Measurements from ENCODE around the gene EXTL1. TPM values are rescaled to one million over a fixed set of nuclear protein-coding genes. Genes with fewer than 3 reads are reported as not detected.

EXTL1 gene
- total RNA-seq, 1 donor from 2014 or later: 2.6 TPM

DNA sequence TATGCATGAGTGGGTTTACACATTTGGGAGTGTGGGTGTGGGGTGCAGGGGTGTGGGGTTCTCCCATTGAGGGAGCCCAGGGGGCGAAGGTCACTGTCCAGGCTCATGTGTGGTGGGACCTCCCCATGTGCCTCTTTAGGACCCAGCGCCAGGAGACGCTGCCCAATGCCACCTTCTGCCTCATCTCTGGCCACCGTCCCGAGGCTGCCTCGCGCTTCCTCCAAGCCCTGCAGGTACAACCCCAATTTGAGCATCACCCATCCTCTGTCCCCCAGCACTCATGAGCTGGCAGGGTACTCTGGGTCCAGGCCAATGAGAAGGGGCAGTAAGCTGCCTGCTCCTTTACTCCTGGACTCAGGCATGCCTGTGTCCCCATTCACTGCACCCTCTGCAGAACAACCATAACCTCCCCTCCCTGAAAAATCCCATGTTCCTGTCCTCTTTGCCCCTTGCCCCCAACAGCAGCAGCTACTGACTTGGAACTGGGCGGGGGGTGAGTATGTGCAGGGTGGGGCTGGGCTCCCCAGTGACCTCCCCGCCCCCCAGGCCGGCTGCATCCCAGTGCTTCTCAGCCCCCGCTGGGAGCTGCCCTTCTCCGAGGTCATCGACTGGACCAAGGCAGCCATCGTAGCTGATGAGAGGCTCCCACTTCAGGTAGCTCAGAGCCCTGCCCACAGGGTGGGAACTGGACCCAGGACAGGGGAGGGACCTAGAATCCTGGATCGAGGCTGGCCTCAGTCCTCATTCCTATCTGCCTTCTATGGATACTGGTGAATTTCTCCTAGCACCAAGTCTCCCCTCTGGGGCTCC lies 7.7 kb downstream of the EXTL1 start:
- no peak for TF ChIP-seq CTCF (IDR thresholded peaks at IDR 0.05; ENCODE audit: partially characterized antibody, unreplicated experiment)
- H3K36me3 Mint-ChIP-seq (ENCODE audit: unreplicated experiment): no peaks in the 10 kb centered on the region
- H3K4me3 Mint-ChIP-seq (ENCODE audit: unreplicated experiment): no peak overlapping the region
- no peak for DNase-seq
- H3K27me3 Mint-ChIP-seq (ENCODE audit: unreplicated experiment): peaks cover 4% of the 10 kb centered on the region
- peaks cover 3% of the 10 kb centered on the region for H3K4me1 Mint-ChIP-seq (ENCODE audit: low read depth, unreplicated experiment)
- H3K9me3 Mint-ChIP-seq (ENCODE audit: unreplicated experiment): peaks cover 1% of the 10 kb centered on the region
- no peak overlapping the region for H3K27ac Mint-ChIP-seq (ENCODE audit: unreplicated experiment)

DNA sequence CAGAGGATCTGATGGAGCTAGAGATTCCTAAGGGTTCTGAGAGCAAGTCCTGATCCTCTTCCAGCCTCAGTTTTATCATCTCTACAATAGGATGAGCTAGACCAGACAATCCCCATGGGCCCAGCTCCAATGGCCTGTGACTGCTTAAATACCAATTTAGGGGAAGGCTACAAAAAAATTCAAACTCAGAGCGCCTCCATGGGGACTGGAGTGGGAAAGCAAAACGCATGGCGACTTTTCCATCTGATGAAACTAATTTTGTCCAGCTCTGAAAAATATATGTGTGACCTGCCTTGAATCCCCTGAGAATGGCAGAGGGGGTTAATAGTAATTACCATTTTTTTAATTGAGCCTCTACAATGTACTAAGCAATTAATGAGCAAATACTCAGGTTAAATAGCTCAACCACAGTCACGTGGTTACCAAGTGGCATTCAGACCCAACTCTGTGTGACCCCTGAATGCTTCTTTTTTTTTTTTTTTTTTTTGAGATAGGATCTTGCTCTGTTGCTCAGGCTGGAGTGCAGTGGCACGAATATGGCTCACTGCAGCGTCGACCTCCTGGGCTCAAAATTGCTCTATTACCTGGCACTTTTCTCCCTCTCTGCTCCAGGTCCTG lies 8.4 kb downstream of the EXTL1 start:
- Mint-ChIP-seq H3K4me1 (ENCODE audit: low read depth, unreplicated experiment) (peaks cover 3% of the 10 kb centered on the region), H3K36me3 (ENCODE audit: unreplicated experiment) (no peaks in the 10 kb centered on the region), H3K9me3 (ENCODE audit: unreplicated experiment) (peaks cover 3% of the 10 kb centered on the region), H3K27me3 (ENCODE audit: unreplicated experiment) (peaks cover 6% of the 10 kb centered on the region), H3K4me3 (ENCODE audit: unreplicated experiment) (no peak overlapping the region), H3K27ac (ENCODE audit: unreplicated experiment) (no peak overlapping the region)
- no peak for TF ChIP-seq CTCF (IDR thresholded peaks at IDR 0.05; ENCODE audit: partially characterized antibody, unreplicated experiment)
- DNase-seq: no peak

- Mint-ChIP-seq H3K27ac (ENCODE audit: unreplicated experiment) (no peak overlapping the region), H3K36me3 (ENCODE audit: unreplicated experiment) (no peaks in the 10 kb centered on the region)
- TF ChIP-seq CTCF (IDR thresholded peaks at IDR 0.05; ENCODE audit: partially characterized antibody, unreplicated experiment): no peak
These were observed 9.6 kb downstream of the EXTL1 start for GRCh38 chr1:26031196-26031595.

DNA sequence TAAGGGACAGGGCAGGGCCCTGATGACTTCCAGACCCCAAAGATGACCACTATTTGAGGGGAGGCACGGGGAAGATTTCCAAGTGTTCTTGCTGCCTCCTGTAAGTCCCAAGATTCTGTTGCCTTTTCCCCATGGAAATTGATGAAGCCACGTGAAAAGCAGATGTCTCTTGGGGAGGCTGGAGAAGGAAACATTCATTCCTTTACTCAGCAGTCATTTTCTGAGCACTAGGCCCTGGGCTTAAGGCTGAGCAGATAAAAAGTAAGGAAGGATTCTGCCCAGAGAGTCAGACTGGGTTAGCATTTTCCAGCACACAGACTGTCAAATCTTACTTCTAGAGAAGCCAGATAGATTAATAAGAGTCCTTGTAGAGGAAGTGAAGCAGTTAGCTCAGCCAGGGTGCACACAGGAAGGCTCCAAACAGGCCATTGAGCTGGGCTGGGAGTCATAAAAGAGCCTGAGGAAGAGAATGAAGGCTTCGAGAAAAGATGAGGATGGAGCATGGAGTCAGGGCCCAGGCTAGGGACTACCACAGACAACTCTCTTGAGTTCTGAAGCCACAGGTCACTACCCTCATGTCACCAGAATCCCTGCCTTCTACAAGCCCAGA lies 10.1 kb downstream of the EXTL1 start:
- Mint-ChIP-seq H3K4me3 (ENCODE audit: unreplicated experiment) (no peak overlapping the region), H3K27ac (ENCODE audit: unreplicated experiment) (no peak overlapping the region), H3K36me3 (ENCODE audit: unreplicated experiment) (no peaks in the 10 kb centered on the region), H3K27me3 (ENCODE audit: unreplicated experiment) (peaks cover 8% of the 10 kb centered on the region), H3K4me1 (ENCODE audit: low read depth, unreplicated experiment) (peaks cover 3% of the 10 kb centered on the region), H3K9me3 (ENCODE audit: unreplicated experiment) (peaks cover 6% of the 10 kb centered on the region)
- no peak for DNase-seq
- no peak for TF ChIP-seq CTCF (IDR thresholded peaks at IDR 0.05; ENCODE audit: partially characterized antibody, unreplicated experiment)

More at GRCh38 chr1:26031196-26031595, 9.6 kb downstream of the EXTL1 start:
- no peak for DNase-seq
- peaks cover 6% of the 10 kb centered on the region for H3K9me3 Mint-ChIP-seq (ENCODE audit: unreplicated experiment)
- H3K4me3 Mint-ChIP-seq (ENCODE audit: unreplicated experiment): no peak overlapping the region
- H3K27me3 Mint-ChIP-seq (ENCODE audit: unreplicated experiment): peaks cover 8% of the 10 kb centered on the region
- H3K4me1 Mint-ChIP-seq (ENCODE audit: low read depth, unreplicated experiment): peaks cover 3% of the 10 kb centered on the region

Data from glutamatergic neuron (in vitro differentiated cells).